Mucosa of descending colon (tissue), 3 donors: ENCODE data around the gene VSX1. TPM values are rescaled to one million over a fixed set of nuclear protein-coding genes. Genes with fewer than 3 reads are reported as not detected.

ENCODE experiments used
- ATAC-seq: fragments of 200-7000 bp; cut with Tn5 transposase; one replicate; pipeline ENCODE4 v1.9.1; 2020; ENCODE audit warnings: mild to moderate bottlenecking, moderate library complexity
- DNase-seq, 3 donors: peaks; one replicate each; pipeline ENCODE4 v3.0.0-alpha.2; 2020
- H3K36me3 ChIP-seq: fragments of 200-600 bp; one replicate; pipeline ENCODE4 v1.8.0; 2021; ENCODE audit warnings: low read depth, mild to moderate bottlenecking
- H3K4me1 ChIP-seq: fragments of 200-600 bp; one replicate; pipeline ENCODE4 v1.8.0; 2021; ENCODE audit warnings: low read depth, mild to moderate bottlenecking
- H3K4me3 ChIP-seq: fragments of 200-600 bp; one replicate; pipeline ENCODE4 v1.8.0; 2021; ENCODE audit warnings: mild to moderate bottlenecking
- H3K9me3 ChIP-seq: fragments of 200-600 bp; one replicate; pipeline ENCODE4 v1.8.0; 2021; ENCODE audit warnings: mild to moderate bottlenecking
- intact Hi-C, 2 donors: fragments of 100-400 bp; cut with DNase I in 1 of 2; cut with micrococcal nuclease in 1 of 2; formaldehyde crosslinking; loops; one replicate each; pipeline versions ENCODE4 v1.11.0 to v1.11.1; 2022; cut with DNase I, micrococcal nuclease
- total RNA-seq, 3 donors: library from RNA; stranded (reverse); fragmentation: NEBNext Ultra II Directional in 2 of 3; extraction: Animal tissue kit (Norgen Biotek cat#: 25700) in 2 of 3; gene quantifications; one replicate each; pipeline versions ENCODE4 v1.2.1 to v1.2.4, GENCODE V29; 2021 to 2023
- TF ChIP-seq, protein P1 (sequence below): fragments of 200-600 bp; IDR thresholded peaks from one replicate; pipeline ENCODE4 v1.8.0; 2022; ENCODE audit warnings: antibody characterized with exemption, mild to moderate bottlenecking
- donor health status: DM: no; HTN: no; CAD: no; lungs with moderate emphysema.
- donor health status: DM: no; HTN: no; CAD: no.
- donor health status: DM: no; HTN: yes; CAD: no.

Gene VSX1
- total RNA-seq, 3 donors from 2014 or later, result 0.22 TPM; not detected in 2

DNA sequence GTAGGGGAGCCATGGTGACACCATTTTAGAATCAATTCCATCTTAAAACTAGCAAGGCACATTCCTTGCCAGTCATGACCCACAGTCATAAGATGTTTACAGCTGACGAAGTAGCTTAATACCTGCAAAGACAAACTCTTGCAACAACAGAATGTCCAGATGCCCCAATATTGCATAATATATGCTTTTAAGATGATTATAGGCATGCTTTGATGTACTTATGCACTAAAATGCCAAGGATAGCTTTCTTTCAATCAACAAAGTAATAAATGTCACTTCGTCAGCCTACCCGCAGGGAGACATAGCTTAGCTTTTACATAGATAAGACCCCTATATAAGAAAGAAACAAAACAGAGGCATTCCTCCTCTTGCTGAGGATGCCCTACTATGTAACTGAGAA, 50.7 kb downstream of the VSX1 start:
- DNase-seq (no peak), ATAC-seq (no peak)
- Histone ChIP-seq H3K4me1 (peaks cover 19% of the 10 kb centered on the region), H3K9me3 (no peaks in the 10 kb centered on the region), H3K4me3 (no peak overlapping the region), H3K36me3 (no peaks in the 10 kb centered on the region)
- TF ChIP-seq, protein P1, sequence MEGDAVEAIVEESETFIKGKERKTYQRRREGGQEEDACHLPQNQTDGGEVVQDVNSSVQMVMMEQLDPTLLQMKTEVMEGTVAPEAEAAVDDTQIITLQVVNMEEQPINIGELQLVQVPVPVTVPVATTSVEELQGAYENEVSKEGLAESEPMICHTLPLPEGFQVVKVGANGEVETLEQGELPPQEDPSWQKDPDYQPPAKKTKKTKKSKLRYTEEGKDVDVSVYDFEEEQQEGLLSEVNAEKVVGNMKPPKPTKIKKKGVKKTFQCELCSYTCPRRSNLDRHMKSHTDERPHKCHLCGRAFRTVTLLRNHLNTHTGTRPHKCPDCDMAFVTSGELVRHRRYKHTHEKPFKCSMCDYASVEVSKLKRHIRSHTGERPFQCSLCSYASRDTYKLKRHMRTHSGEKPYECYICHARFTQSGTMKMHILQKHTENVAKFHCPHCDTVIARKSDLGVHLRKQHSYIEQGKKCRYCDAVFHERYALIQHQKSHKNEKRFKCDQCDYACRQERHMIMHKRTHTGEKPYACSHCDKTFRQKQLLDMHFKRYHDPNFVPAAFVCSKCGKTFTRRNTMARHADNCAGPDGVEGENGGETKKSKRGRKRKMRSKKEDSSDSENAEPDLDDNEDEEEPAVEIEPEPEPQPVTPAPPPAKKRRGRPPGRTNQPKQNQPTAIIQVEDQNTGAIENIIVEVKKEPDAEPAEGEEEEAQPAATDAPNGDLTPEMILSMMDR, result no peak
- intact Hi-C loops, result no loop called here

DNA sequence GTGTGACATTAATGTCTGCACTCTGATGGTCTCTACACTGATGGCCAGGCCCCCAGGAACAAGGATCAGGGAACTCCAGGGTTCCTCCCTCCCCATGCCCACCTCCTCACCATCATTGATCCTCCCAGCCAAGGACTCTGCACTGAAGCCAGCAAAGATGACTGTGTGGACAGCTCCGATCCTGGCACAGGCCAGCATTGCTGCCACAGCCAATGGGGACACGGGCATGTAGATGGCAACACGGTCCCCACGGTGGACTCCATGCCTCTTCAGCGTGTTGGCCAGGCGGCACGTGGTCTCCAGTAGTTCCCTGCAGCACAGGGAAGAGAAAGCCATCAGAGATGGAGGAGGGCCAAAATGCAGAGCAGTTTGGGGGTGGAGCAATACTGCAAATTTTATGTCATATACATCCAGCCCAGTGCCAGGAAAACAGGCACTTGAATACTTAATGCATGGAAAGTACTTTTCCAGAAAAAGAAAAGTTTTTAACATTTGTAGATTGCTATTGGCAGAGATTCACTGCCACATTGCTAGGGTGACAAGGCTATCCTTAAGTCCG, 51.2 kb downstream of the VSX1 start:
- intact Hi-C loops, result no loop called here
- ATAC-seq (no peak), DNase-seq (peak in 1 of 3 donors; percentile 37)
- H3K36me3 ChIP-seq, result no peaks in the 10 kb centered on the region
- H3K4me1 ChIP-seq, result peaks cover 14% of the 10 kb centered on the region
- TF ChIP-seq, protein P1, result no peak
- no peaks in the 10 kb centered on the region for H3K9me3 ChIP-seq
- H3K4me3 ChIP-seq, result no peak overlapping the region

DNA sequence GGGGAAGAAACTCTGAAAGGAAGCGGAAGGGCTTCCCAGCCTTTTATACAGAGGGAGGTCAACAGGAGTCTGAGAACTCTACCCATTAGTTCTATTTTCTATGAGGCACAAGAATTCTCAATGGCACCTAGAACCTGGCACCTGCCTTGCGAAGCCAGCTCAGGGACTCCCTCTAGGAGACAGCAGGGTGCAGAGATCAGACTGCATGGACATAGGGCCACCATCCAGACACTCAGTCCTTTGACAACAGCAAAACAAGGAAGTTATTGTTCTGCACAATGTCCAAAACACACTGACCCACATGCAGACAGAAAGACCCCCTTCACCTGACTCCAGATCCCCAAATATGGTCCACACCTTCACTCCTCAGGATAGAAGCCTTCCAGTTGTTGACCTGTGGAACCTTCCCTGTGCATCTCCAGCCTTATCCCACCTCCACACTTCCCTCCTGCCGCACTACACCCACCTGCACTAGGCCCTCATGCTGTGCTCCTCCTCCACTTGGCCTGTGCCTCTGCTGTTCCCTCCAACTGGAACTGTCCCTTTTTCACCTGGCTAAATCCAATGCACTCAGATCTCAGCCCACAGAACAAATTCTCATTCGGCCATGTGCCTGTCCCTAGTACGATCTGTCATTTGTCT, 51.8 kb downstream of the VSX1 start:
- DNase-seq (peak in 1 of 3 donors; percentile 12), ATAC-seq (no peak)
- TF ChIP-seq, protein P1, result no peak
- H3K4me3 ChIP-seq, result no peak overlapping the region
- H3K9me3 ChIP-seq, result no peaks in the 10 kb centered on the region
- no peaks in the 10 kb centered on the region for H3K36me3 ChIP-seq
- intact Hi-C loops, result no loop called here
- H3K4me1 ChIP-seq, result peaks cover 12% of the 10 kb centered on the region

DNA sequence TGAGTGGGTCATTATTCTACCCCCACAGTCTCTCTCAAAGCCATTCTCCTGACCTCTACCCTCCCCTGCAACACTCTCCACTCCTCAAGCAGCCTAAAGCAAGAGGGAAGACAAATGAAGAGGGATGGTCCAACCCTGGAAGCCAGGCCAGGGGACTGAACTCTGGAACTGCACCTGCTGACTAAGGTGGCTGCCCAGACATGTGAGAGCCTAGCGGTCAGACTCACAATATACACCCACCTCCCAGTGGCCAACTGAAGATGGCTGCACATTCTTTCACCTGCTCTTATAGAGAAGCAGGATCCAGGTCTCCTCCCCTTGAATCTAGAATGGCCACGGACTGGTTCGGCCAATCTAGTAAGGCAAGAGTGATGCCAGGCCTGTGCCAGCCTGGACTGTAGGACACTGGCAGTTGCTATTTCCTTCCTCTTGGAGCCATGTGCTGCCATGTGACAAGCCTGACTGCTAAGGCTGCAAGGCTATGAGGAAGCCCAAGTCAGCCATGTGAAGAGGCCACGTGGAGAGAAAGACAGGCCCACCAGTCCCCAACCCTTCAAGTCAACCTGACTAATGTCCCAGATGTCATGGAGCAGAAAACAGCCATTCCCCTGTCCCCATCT, 55.8 kb downstream of the VSX1 start:
- peaks cover 7% of the 10 kb centered on the region for H3K4me1 ChIP-seq
- intact Hi-C loops, result no loop called here
- H3K9me3 ChIP-seq, result no peaks in the 10 kb centered on the region
- TF ChIP-seq, protein P1, result no peak
- no peaks in the 10 kb centered on the region for H3K36me3 ChIP-seq
- DNase-seq (peak in 2 of 3 donors; percentile 7 to 14), ATAC-seq (no peak)
- H3K4me3 ChIP-seq, result no peak overlapping the region

Other genes with a start within 250 kb of the VSX1 start
- 1 to 10 TPM; 1.4 to 2.3 (median 1.7) TPM for gene CST7, start 132.9 kb downstream of the VSX1 start, total RNA-seq
- 10 to 100 TPM; 46.3 to 51.5 (median 47.3) TPM for gene APMAP, start 89.4 kb downstream of the VSX1 start, total RNA-seq
- 10 to 100 TPM; 29.8 to 37.9 (median 36.9) TPM for gene ACSS1, start 24.0 kb downstream of the VSX1 start, total RNA-seq
- 100 to 1,000 TPM; 114 to 191 (median 140) TPM for gene ENTPD6, start 113.6 kb upstream of the VSX1 start, total RNA-seq
- gene PYGB, start 165.9 kb upstream of the VSX1 start, total RNA-seq, result 100 to 1,000 TPM; 247 to 252 (median 247) TPM